ENCODE data around the gene SLC25A21. TPM values are rescaled to one million over a fixed set of nuclear protein-coding genes. Genes with fewer than 3 reads are reported as not detected.

The SLC25A21 gene
- total and polyA plus RNA-seq, 7 donors: 0.13 to 1.5 (median 1.1) TPM; not detected in 2

DNA sequence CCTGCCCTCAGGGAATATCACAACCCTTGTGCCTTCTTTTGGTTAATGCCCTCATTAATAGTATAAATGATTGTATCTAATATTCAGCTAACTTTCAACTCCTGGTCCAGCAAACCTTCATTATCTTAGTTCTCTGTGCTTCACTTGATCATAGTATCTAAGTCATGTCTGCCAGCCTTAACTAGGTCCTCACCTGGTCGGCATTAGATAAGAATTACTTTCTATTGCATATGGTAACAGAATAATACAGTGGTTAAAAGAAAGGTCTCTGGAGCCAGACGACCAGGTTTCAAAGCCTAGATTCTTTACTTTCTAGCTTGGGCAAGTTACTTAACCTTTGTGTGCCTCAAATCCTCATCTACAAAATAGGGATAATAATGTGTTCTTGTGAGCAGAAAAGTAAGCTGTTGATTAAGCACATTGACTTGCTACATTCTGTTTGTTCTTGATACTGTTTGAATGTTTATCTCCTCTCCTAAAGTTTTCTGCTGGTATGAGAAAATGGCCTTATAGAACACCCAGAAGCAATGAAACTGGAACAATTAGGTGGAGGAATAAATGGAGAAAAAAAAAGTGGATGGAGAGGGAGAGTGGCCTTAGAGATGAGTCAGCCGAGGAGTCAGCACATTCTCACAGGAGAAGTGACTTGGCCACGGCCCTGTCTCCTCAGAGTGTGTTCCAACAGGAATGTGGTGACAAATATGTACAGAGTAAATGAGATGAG is 176.1 kb downstream of the SLC25A21 start:
- H3K9me3 ChIP-seq: no peaks in the 10 kb centered on the region
- no peak for DNase-seq
- TF ChIP-seq POLR2AphosphoS5 (IDR thresholded peaks at IDR 0.05): no peak
- TF ChIP-seq CTCF (IDR thresholded peaks at IDR 0.05): no peak
- no peak for TF ChIP-seq POLR2A (IDR thresholded peaks at IDR 0.05)
- TF ChIP-seq EP300 (IDR thresholded peaks at IDR 0.05): no peak
- peaks cover 0 to 15% (median 3%) of the 10 kb centered on the region in 4 donors for H3K4me1 ChIP-seq
- intact Hi-C loops (cut with DNase I): no loop called here
- no peak overlapping the region for H3K4me3 ChIP-seq
- no peaks in the 10 kb centered on the region for H3K27me3 ChIP-seq
- 82 to 87% methylated on average over 4 of the region's 4 CpGs for WGBS, 2 donors
- no peak overlapping the region for H3K27ac ChIP-seq
- no peaks in the 10 kb centered on the region for H3K36me3 ChIP-seq

DNA sequence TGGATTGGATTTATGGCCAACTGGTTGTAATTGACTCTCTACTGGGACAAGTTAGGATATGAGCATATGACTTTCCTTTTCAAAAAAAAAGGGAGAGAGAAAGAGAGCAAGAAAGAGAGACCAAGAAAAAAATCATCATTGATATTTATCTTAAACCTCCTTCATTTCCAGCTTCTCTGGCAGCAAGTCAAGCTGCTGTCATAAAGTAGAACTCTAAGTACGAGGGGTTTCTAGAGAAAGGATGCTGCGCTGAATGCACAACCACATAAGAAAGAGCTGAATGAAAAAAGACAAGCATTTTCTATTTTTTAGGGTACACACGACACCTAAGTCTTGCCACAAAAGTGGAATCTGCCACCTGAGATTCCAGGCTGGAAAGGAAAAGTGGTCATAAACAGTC is 182.6 kb downstream of the SLC25A21 start:
- H3K9me3 ChIP-seq: no peaks in the 10 kb centered on the region
- TF ChIP-seq EP300 (IDR thresholded peaks at IDR 0.05) (no peak), CTCF (IDR thresholded peaks at IDR 0.05) (no peak), POLR2AphosphoS5 (IDR thresholded peaks at IDR 0.05) (no peak), POLR2A (IDR thresholded peaks at IDR 0.05) (no peak)
- no peak for DNase-seq
- H3K36me3 ChIP-seq: no peaks in the 10 kb centered on the region
- 86 to 87% methylated on average over 3 of the region's 3 CpGs for WGBS, 2 donors
- no peak overlapping the region for H3K27ac ChIP-seq
- no peak overlapping the region for H3K4me3 ChIP-seq
- intact Hi-C loops (cut with DNase I): no loop called here
- H3K27me3 ChIP-seq: no peaks in the 10 kb centered on the region
- H3K4me1 ChIP-seq: no peaks in the 10 kb centered on the region

- Histone ChIP-seq H3K9me3 (no peaks in the 10 kb centered on the region), H3K4me3 (no peak overlapping the region), H3K4me1 (no peaks in the 10 kb centered on the region), H3K27me3 (no peaks in the 10 kb centered on the region), H3K36me3 (no peaks in the 10 kb centered on the region), H3K27ac (no peak overlapping the region)
- TF ChIP-seq POLR2AphosphoS5 (IDR thresholded peaks at IDR 0.05) (no peak), EP300 (IDR thresholded peaks at IDR 0.05) (no peak), POLR2A (IDR thresholded peaks at IDR 0.05) (no peak), CTCF (IDR thresholded peaks at IDR 0.05) (no peak)
- WGBS, 2 donors: 98 to 100% methylated on average over 1 of the region's 1 CpG
- no peak for DNase-seq
- intact Hi-C loops (cut with DNase I): no loop called here
These were observed 183.4 kb downstream of the SLC25A21 start for GRCh38 chr14:36988989-36989388.

- no peaks in the 10 kb centered on the region for H3K9me3 ChIP-seq
- WGBS, 2 donors: 79 to 84% methylated on average over 1 of the region's 1 CpG
- intact Hi-C loops (cut with DNase I): no loop called here
- H3K4me1 ChIP-seq: no peaks in the 10 kb centered on the region
- no peak for DNase-seq
- no peaks in the 10 kb centered on the region for H3K36me3 ChIP-seq
- H3K4me3 ChIP-seq: no peak overlapping the region
- TF ChIP-seq POLR2AphosphoS5 (IDR thresholded peaks at IDR 0.05): no peak
- no peak for TF ChIP-seq POLR2A (IDR thresholded peaks at IDR 0.05)
- no peak for TF ChIP-seq EP300 (IDR thresholded peaks at IDR 0.05)
- TF ChIP-seq CTCF (IDR thresholded peaks at IDR 0.05): no peak
- H3K27ac ChIP-seq: no peak overlapping the region
- no peaks in the 10 kb centered on the region for H3K27me3 ChIP-seq
These were observed 183.8 kb downstream of the SLC25A21 start for GRCh38 chr14:36988568-36988967.

- Histone ChIP-seq H3K9me3 (no peaks in the 10 kb centered on the region), H3K36me3 (no peaks in the 10 kb centered on the region), H3K27ac (no peak overlapping the region), H3K4me1 (no peaks in the 10 kb centered on the region), H3K4me3 (no peak overlapping the region), H3K27me3 (no peaks in the 10 kb centered on the region)
- WGBS, 2 donors: 76 to 77% methylated on average over 2 of the region's 2 CpGs
- DNase-seq: no peak
- intact Hi-C loops (cut with DNase I): no loop called here
- TF ChIP-seq POLR2AphosphoS5 (IDR thresholded peaks at IDR 0.05) (no peak), EP300 (IDR thresholded peaks at IDR 0.05) (no peak), CTCF (IDR thresholded peaks at IDR 0.05) (no peak), POLR2A (IDR thresholded peaks at IDR 0.05) (no peak)
These were observed 186.0 kb downstream of the SLC25A21 start for GRCh38 chr14:36986407-36986806.
